ENCODE measurements around the gene NRG2. TPM values are rescaled to one million over a fixed set of nuclear protein-coding genes. Genes with fewer than 3 reads are reported as not detected.

NRG2 gene
- total RNA-seq, 5 donors from 2014 or later (not counting 1 experiment from before 2014, with no cell fraction given) = 0.12 to 0.15 (median 0.12) TPM; not detected in 1

DNA sequence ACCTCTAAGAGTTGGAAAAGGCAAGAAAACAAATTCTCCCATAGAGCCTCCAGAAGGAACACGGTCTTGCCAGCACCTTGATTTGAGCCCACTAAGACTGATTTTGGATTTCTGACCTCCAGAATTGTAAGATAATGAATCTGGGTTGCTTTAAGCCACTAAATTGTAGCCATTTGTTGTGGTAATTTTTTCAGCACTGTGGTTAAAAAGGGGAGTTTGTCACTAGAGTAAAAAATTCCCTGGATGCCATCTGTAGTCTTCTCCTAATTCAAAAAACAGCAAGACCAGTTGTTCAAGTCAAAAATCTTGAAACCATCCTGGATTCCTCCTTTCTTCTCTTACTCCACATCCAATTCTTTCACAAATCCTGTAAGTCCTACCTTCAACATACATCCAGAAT, 39.6 kb downstream of the NRG2 start:
- Histone ChIP-seq H3K9me3 (no peaks in the 10 kb centered on the region), H3K27me3 (replicated peaks in 1 of 2; ENCODE audit: control insufficient read depth in 2 of 2, extremely low read depth in 1 of 2, insufficient read depth in 2 of 2, low read length in 1 of 2) (peaks cover 7 to 23% of the 10 kb centered on the region in 2 experiments), H3K27ac (ENCODE audit: low read length) (no peak overlapping the region), H3K4me3 (ENCODE audit: control insufficient read depth in 1 of 2, extremely low read depth in 1 of 2, low read length in 1 of 2) (no peak overlapping the region), H3K36me3 (ENCODE audit: control insufficient read depth in 2 of 2, extremely low read depth in 1 of 2, insufficient read depth in 1 of 2, low read length in 1 of 2) (no peaks in the 10 kb centered on the region), H3K4me1 (ENCODE audit: control insufficient read depth in 1 of 2, extremely low read depth in 1 of 2, insufficient read depth in 2 of 2, low read length in 2 of 2) (no peaks in the 10 kb centered on the region)
- ATAC-seq (replicated peaks in 1 of 4) = no peak
- WGBS (ENCODE audit: insufficient coverage) = no CpG with 5 or more reads among the region's 1 CpG
- H3K27ac Mint-ChIP-seq = no peak overlapping the region
- no peaks in the 10 kb centered on the region for H3K9me3 Mint-ChIP-seq
- CTCF ChIA-PET = no interaction called here
- no peaks in the 10 kb centered on the region for H3K36me3 Mint-ChIP-seq
- DNase-seq = no peak
- peaks cover 40 to 50% of the 10 kb centered on the region in 2 donors for H3K27me3 Mint-ChIP-seq
- no peaks in the 10 kb centered on the region for H3K4me1 Mint-ChIP-seq
- H3K4me3 Mint-ChIP-seq = no peak overlapping the region
- POLR2A ChIA-PET = no interaction called here

DNA sequence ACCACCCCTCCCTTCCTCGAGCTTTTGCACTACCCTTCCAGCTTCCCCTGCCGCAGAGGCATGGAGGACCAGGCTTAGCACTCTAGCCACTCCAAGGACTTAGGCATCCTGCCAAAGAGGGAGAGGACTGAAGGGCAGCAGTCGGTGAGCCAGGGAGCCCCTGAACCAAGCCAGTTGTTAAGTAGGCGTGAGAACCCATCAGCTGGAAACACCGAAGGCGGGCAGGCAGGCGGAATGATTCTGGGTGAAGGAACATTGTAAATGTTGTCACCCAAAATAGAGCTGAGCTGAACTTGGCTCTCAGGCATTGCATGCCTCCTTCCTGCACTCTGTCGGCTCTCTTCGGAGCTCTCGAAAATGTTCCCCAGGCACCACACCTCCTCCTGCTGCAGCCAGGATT, 42.8 kb downstream of the NRG2 start:
- Mint-ChIP-seq H3K27ac (no peak overlapping the region), H3K4me3 (no peak overlapping the region), H3K27me3 (peaks cover 44 to 55% of the 10 kb centered on the region in 2 donors), H3K9me3 (no peaks in the 10 kb centered on the region), H3K4me1 (no peaks in the 10 kb centered on the region), H3K36me3 (no peaks in the 10 kb centered on the region)
- POLR2A ChIA-PET = no interaction called here
- no peaks in the 10 kb centered on the region for H3K9me3 ChIP-seq
- no peak overlapping the region for H3K4me3 ChIP-seq (ENCODE audit: control insufficient read depth in 1 of 2, extremely low read depth in 1 of 2, low read length in 1 of 2)
- no peaks in the 10 kb centered on the region for H3K4me1 ChIP-seq (ENCODE audit: control insufficient read depth in 1 of 2, extremely low read depth in 1 of 2, insufficient read depth in 2 of 2, low read length in 2 of 2)
- CTCF ChIA-PET = interaction anchor here (0.6 to 0.8 kb wide), 2 partner anchors 32 to 929 kb away, joined by 3 to 7 read pairs; no protein-coding TSS in a partner anchor
- DNase-seq = no peak
- ATAC-seq (replicated peaks in 1 of 4) = no peak
- no peaks in the 10 kb centered on the region for H3K36me3 ChIP-seq (ENCODE audit: control insufficient read depth in 2 of 2, extremely low read depth in 1 of 2, insufficient read depth in 1 of 2, low read length in 1 of 2)
- WGBS (ENCODE audit: insufficient coverage) = 84% methylated on average over 8 of the region's 10 CpGs
- H3K27me3 ChIP-seq (replicated peaks in 1 of 2; ENCODE audit: control insufficient read depth in 2 of 2, extremely low read depth in 1 of 2, insufficient read depth in 2 of 2, low read length in 1 of 2) = peaks cover 5 to 31% of the 10 kb centered on the region in 2 experiments
- no peak overlapping the region for H3K27ac ChIP-seq (ENCODE audit: low read length)

DNA sequence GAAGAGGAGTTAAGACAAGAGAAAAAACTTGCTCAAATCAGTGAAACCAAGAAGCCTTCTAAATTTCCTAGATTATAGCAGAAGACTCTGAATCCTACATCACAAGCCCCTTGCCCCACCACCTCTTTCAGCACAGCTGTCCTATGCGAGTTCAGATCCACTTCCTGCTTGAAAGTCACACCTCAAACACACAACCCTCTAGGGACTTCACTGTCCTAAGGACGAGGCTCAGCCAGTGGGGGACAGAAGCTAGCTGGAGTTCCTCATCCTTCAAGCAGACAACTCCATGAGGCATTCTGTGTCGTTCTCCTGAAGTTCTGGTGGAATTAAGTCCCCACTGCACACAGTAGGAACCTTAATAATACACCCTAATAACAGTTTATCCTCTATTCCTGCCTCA, 44.3 kb downstream of the NRG2 start:
- no peaks in the 10 kb centered on the region for H3K9me3 ChIP-seq
- no peak overlapping the region for H3K4me3 ChIP-seq (ENCODE audit: control insufficient read depth in 1 of 2, extremely low read depth in 1 of 2, low read length in 1 of 2)
- Mint-ChIP-seq H3K4me3 (no peak overlapping the region), H3K36me3 (no peaks in the 10 kb centered on the region), H3K9me3 (no peaks in the 10 kb centered on the region), H3K27me3 (peaks cover 45 to 52% of the 10 kb centered on the region in 2 donors), H3K27ac (no peak overlapping the region), H3K4me1 (no peaks in the 10 kb centered on the region)
- no peaks in the 10 kb centered on the region for H3K4me1 ChIP-seq (ENCODE audit: control insufficient read depth in 1 of 2, extremely low read depth in 1 of 2, insufficient read depth in 2 of 2, low read length in 2 of 2)
- ChIA-PET CTCF (no interaction called here), POLR2A (no interaction called here)
- no peak for ATAC-seq (replicated peaks in 1 of 4)
- no peaks in the 10 kb centered on the region for H3K36me3 ChIP-seq (ENCODE audit: control insufficient read depth in 2 of 2, extremely low read depth in 1 of 2, insufficient read depth in 1 of 2, low read length in 1 of 2)
- no peak for DNase-seq
- H3K27me3 ChIP-seq (replicated peaks in 1 of 2; ENCODE audit: control insufficient read depth in 2 of 2, extremely low read depth in 1 of 2, insufficient read depth in 2 of 2, low read length in 1 of 2) = peaks cover 4 to 30% of the 10 kb centered on the region in 2 experiments
- no peak overlapping the region for H3K27ac ChIP-seq (ENCODE audit: low read length)
- WGBS (ENCODE audit: insufficient coverage) = 60% methylated on average over 2 of the region's 3 CpGs

DNA sequence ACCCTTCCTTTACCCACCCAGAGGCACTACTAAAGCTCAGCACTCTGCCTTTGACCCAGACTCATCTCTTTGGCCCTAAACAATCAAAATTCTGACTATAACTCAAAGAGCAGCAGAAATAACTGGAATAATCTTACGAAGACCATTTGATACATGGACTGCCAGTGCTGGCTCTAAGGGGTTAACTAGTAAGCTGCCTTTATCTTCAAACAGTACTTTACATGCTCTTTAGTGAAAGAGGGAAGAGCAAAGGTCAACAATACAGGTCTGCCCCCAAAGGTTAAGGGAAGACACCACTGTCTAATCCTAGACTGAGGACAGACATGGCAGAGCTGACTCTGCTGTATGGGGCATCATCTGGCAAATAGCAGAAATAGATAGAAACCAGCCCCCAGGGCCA, 45.8 kb downstream of the NRG2 start:
- no peaks in the 10 kb centered on the region for H3K4me1 ChIP-seq (ENCODE audit: control insufficient read depth in 1 of 2, extremely low read depth in 1 of 2, insufficient read depth in 2 of 2, low read length in 2 of 2)
- peaks cover 0 to 30% of the 10 kb centered on the region in 2 experiments for H3K27me3 ChIP-seq (replicated peaks in 1 of 2; ENCODE audit: control insufficient read depth in 2 of 2, extremely low read depth in 1 of 2, insufficient read depth in 2 of 2, low read length in 1 of 2)
- H3K9me3 ChIP-seq = no peaks in the 10 kb centered on the region
- Mint-ChIP-seq H3K36me3 (no peaks in the 10 kb centered on the region), H3K4me1 (no peaks in the 10 kb centered on the region), H3K4me3 (no peak overlapping the region), H3K27ac (no peak overlapping the region), H3K27me3 (peaks cover 47 to 50% of the 10 kb centered on the region in 2 donors), H3K9me3 (no peaks in the 10 kb centered on the region)
- CTCF ChIA-PET = no interaction called here
- H3K36me3 ChIP-seq (ENCODE audit: control insufficient read depth in 2 of 2, extremely low read depth in 1 of 2, insufficient read depth in 1 of 2, low read length in 1 of 2) = no peaks in the 10 kb centered on the region
- H3K4me3 ChIP-seq (ENCODE audit: control insufficient read depth in 1 of 2, extremely low read depth in 1 of 2, low read length in 1 of 2) = no peak overlapping the region
- 100% methylated on average over 1 of the region's 1 CpG for WGBS (ENCODE audit: insufficient coverage)
- POLR2A ChIA-PET = no interaction called here
- DNase-seq = no peak
- no peak for ATAC-seq (replicated peaks in 1 of 4)
- no peak overlapping the region for H3K27ac ChIP-seq (ENCODE audit: low read length)

DNA sequence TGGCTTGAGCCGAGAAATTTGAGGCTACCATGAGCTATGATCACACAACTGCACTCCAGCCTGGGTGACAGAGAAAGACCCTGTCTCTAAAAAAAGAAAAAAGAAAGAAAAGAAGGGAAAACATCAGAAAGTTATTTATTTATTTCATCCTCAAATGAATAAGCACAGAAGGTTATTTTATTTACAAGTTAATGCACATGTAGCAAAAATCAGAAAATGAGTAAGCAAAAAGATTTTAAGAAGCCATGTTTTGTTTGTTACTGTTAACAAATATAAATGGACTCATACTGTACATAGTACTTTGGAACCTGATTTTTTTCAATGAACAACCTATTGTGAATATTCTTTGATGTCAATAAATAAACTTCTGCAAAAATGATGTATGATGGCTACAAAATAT, 47.2 kb downstream of the NRG2 start:
- peaks cover 43 to 47% of the 10 kb centered on the region in 2 donors for H3K27me3 Mint-ChIP-seq
- ChIA-PET CTCF (interaction anchor here in 1 of 2 donors (0.7 kb wide), 1 partner anchor 256 kb away, joined by 7 read pairs; no protein-coding TSS in a partner anchor), POLR2A (no interaction called here)
- ATAC-seq (replicated peaks in 1 of 4) = no peak
- Histone ChIP-seq H3K36me3 (ENCODE audit: control insufficient read depth in 2 of 2, extremely low read depth in 1 of 2, insufficient read depth in 1 of 2, low read length in 1 of 2) (no peaks in the 10 kb centered on the region), H3K4me3 (ENCODE audit: control insufficient read depth in 1 of 2, extremely low read depth in 1 of 2, low read length in 1 of 2) (no peak overlapping the region), H3K27ac (ENCODE audit: low read length) (no peak overlapping the region), H3K27me3 (replicated peaks in 1 of 2; ENCODE audit: control insufficient read depth in 2 of 2, extremely low read depth in 1 of 2, insufficient read depth in 2 of 2, low read length in 1 of 2) (peaks cover 0 to 26% of the 10 kb centered on the region in 2 experiments), H3K4me1 (ENCODE audit: control insufficient read depth in 1 of 2, extremely low read depth in 1 of 2, insufficient read depth in 2 of 2, low read length in 2 of 2) (no peaks in the 10 kb centered on the region), H3K9me3 (no peaks in the 10 kb centered on the region)
- H3K36me3 Mint-ChIP-seq = no peaks in the 10 kb centered on the region
- H3K27ac Mint-ChIP-seq = no peak overlapping the region
- H3K4me3 Mint-ChIP-seq = no peak overlapping the region
- H3K9me3 Mint-ChIP-seq = no peaks in the 10 kb centered on the region
- DNase-seq = no peak
- H3K4me1 Mint-ChIP-seq = no peaks in the 10 kb centered on the region
- no CpG with 5 or more reads among the region's 1 CpG for WGBS (ENCODE audit: insufficient coverage)

DNA sequence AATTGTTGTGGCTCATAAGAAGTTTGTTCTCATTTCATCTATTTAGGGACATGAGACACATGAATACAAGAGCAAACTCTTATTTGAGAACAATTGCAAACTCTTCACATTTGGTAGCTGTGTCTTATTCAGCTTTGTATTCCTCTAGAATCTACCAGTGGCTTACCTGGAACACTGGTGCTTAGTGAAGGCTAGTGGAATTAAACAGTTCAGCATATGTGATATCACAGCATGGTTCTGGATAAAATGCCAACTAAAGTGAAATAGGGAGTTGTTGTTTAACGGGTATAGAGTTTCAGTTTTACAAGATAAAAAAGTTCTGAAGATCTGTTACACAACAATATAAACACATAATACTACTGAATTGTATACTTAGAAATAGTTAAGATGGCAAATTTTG, 48.9 kb downstream of the NRG2 start:
- Histone ChIP-seq H3K36me3 (ENCODE audit: control insufficient read depth in 2 of 2, extremely low read depth in 1 of 2, insufficient read depth in 1 of 2, low read length in 1 of 2) (no peaks in the 10 kb centered on the region), H3K4me3 (ENCODE audit: control insufficient read depth in 1 of 2, extremely low read depth in 1 of 2, low read length in 1 of 2) (no peak overlapping the region), H3K9me3 (no peaks in the 10 kb centered on the region), H3K27me3 (replicated peaks in 1 of 2; ENCODE audit: control insufficient read depth in 2 of 2, extremely low read depth in 1 of 2, insufficient read depth in 2 of 2, low read length in 1 of 2) (peaks cover 0 to 17% of the 10 kb centered on the region in 2 experiments), H3K27ac (ENCODE audit: low read length) (no peak overlapping the region), H3K4me1 (ENCODE audit: control insufficient read depth in 1 of 2, extremely low read depth in 1 of 2, insufficient read depth in 2 of 2, low read length in 2 of 2) (no peaks in the 10 kb centered on the region)
- Mint-ChIP-seq H3K9me3 (no peaks in the 10 kb centered on the region), H3K4me3 (no peak overlapping the region), H3K4me1 (no peaks in the 10 kb centered on the region), H3K27me3 (peaks cover 35 to 37% of the 10 kb centered on the region in 2 donors), H3K27ac (no peak overlapping the region), H3K36me3 (no peaks in the 10 kb centered on the region)
- WGBS (ENCODE audit: insufficient coverage) = no CpG with 5 or more reads among the region's 1 CpG
- DNase-seq (no peak), ATAC-seq (replicated peaks in 1 of 4) (no peak)
- CTCF ChIA-PET = no interaction called here
- POLR2A ChIA-PET = no interaction called here

DNA sequence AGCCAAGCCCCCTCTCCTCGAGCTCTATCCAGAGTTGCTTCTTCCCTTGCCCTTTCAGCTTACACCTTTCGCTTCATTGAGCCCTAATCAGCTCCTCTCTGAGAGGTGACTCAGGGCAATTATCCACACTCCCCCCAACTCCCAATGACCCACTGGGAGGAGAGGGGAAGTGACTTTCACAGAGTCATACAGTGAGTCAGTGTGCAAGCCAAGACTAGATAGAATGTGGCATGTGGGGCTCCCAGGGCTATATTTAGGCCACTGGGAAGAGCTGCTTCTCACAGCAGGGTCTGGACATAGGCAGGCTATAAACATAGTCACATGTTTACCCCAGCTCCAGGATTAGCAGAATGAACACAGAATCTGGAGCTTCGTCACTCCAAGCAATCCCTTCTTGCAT, 57.4 kb downstream of the NRG2 start:
- Histone ChIP-seq H3K4me1 (ENCODE audit: control insufficient read depth in 1 of 2, extremely low read depth in 1 of 2, insufficient read depth in 2 of 2, low read length in 2 of 2) (no peaks in the 10 kb centered on the region), H3K4me3 (ENCODE audit: control insufficient read depth in 1 of 2, extremely low read depth in 1 of 2, low read length in 1 of 2) (no peak overlapping the region), H3K9me3 (no peaks in the 10 kb centered on the region), H3K27me3 (replicated peaks in 1 of 2; ENCODE audit: control insufficient read depth in 2 of 2, extremely low read depth in 1 of 2, insufficient read depth in 2 of 2, low read length in 1 of 2) (peaks cover 3 to 19% of the 10 kb centered on the region in 2 experiments), H3K27ac (ENCODE audit: low read length) (no peak overlapping the region), H3K36me3 (ENCODE audit: control insufficient read depth in 2 of 2, extremely low read depth in 1 of 2, insufficient read depth in 1 of 2, low read length in 1 of 2) (no peaks in the 10 kb centered on the region)
- ChIA-PET CTCF (interaction anchor here in 1 of 2 donors (1.1 kb wide), 1 partner anchor 17 kb away, joined by 4 read pairs; no protein-coding TSS in a partner anchor), POLR2A (interaction anchor here in 1 of 2 donors (0.8 kb wide), 1 partner anchor 33 kb away, joined by 3 read pairs; no protein-coding TSS in a partner anchor)
- H3K4me3 Mint-ChIP-seq = no peak overlapping the region
- H3K27me3 Mint-ChIP-seq = peaks cover 17 to 33% of the 10 kb centered on the region in 2 donors
- WGBS (ENCODE audit: insufficient coverage) = no CpG with 5 or more reads among the region's 3 CpGs
- no peak for ATAC-seq (replicated peaks in 1 of 4)
- no peaks in the 10 kb centered on the region for H3K9me3 Mint-ChIP-seq
- no peaks in the 10 kb centered on the region for H3K4me1 Mint-ChIP-seq
- H3K27ac Mint-ChIP-seq = no peak overlapping the region
- no peak for DNase-seq
- H3K36me3 Mint-ChIP-seq = no peaks in the 10 kb centered on the region
